ENCODE data around the gene FPR1. TPM values are rescaled to one million over a fixed set of nuclear protein-coding genes. Genes with fewer than 3 reads are reported as not detected.

Gene FPR1
- total and polyA plus RNA-seq, 2 of the 8 experiments (the other 6 are each of a cell fraction or from before 2014, with no cell fraction given): 0.11 TPM; not detected in 1

DNA sequence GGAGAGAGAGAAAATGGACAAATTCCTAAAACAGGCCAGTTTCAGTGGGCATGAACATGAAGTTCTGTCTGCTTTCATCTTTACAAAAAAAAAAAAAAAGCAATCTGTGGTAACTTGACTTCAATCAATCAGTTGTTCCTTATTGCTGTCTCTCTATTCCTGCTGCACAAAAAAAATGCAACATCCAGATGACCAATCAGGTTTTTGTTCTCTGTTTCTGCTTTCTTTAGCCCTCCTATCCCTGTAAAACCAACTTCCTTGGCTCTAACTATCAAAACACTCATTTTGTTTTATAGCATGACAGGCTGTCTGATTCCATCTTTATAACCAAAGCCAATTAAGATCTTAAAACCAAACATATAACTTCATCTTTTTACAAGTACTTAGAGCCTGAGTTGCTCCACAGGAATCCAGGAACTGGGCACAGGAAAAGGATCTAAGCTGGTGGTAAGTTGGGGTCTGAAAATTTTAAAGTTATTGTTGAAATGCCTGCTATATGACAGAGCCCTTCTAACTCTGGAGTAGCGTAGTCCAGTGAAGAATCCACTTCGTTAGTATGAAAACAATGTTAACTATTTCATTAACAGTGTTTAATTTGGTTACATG, 43.3 kb upstream of the FPR1 start, which contains the start of gene FPR3 (continued):
- TF ChIP-seq EZH2 (IDR thresholded peaks at IDR 0.05; ENCODE audit: low read depth, low read length, severe bottlenecking): no peak
- TF ChIP-seq SAP30 (IDR thresholded peaks at IDR 0.05; ENCODE audit: insufficient read depth, insufficient replicate concordance, low read length): no peak
- TF ChIP-seq PHF8 (conservative IDR thresholded peaks at IDR 0.05; ENCODE audit: low read depth, low read length): no peak
